Right lobe of liver (tissue), 4 donors: ENCODE results near the gene PLA2G4F.

Experiments
- POLR2A ChIP-seq: fragments of 450-650 bp; IDR thresholded peaks from one replicate; pipeline ENCODE4 v1.6.1; 2017; ENCODE audit warnings: antibody characterized with exemption, mild to moderate bottlenecking
- TF ChIP-seq, protein P1 (sequence below), 4 donors: fragments of 200-600 bp in 3 of 4; fragments of 450-650 bp in 1 of 4; IDR thresholded peaks; one replicate each; pipeline versions ENCODE4 v1.5.1 to v1.8.0; 2016 to 2022; ENCODE audit warnings: antibody characterized with exemption in 4 of 4, mild to moderate bottlenecking in 2 of 4
- donor health status: DM: no; HTN: no; CAD: no.
- donor health status: DM: no; HTN: no; CAD: no.
- donor health status: DM: no; HTN: yes; CAD: no.

DNA sequence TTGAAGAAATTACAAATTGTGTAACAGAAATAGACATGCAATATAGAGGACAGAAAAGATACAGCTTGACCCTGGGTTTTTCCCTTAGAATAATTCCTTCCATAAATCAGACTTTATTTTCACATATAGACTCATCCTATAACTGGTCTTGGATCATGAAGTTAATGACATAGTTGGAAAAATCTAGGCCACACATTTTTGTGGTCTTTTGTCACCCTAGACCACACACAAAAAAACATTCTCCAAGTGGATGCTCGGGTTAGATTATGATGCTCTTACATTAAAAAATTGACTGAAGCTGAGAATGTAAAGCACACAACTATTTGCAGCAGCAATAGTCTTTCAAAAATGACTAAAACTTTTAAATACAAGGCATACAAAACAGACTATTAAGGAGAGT is 54.6 kb downstream of the PLA2G4F start:
- no peak for TF ChIP-seq POLR2A
- TF ChIP-seq, protein P1, sequence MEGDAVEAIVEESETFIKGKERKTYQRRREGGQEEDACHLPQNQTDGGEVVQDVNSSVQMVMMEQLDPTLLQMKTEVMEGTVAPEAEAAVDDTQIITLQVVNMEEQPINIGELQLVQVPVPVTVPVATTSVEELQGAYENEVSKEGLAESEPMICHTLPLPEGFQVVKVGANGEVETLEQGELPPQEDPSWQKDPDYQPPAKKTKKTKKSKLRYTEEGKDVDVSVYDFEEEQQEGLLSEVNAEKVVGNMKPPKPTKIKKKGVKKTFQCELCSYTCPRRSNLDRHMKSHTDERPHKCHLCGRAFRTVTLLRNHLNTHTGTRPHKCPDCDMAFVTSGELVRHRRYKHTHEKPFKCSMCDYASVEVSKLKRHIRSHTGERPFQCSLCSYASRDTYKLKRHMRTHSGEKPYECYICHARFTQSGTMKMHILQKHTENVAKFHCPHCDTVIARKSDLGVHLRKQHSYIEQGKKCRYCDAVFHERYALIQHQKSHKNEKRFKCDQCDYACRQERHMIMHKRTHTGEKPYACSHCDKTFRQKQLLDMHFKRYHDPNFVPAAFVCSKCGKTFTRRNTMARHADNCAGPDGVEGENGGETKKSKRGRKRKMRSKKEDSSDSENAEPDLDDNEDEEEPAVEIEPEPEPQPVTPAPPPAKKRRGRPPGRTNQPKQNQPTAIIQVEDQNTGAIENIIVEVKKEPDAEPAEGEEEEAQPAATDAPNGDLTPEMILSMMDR (IDR thresholded peaks at IDR 0.05), result no peak
